A549 treated with Hydrocortisone at 1 μM for 4 hours (cell line): ENCODE data around the gene OR13C3. TPM values are rescaled to one million over a fixed set of nuclear protein-coding genes. Genes with fewer than 3 reads are reported as not detected.

Experiments
- total RNA-seq: library from RNA; stranded (reverse); fragments of 200-300 nt; extraction: Qiagen RNA extraction; gene quantifications from 5 replicates; pipeline ENCODE4 v1.2.3, GENCODE V29; 2022

OR13C3 gene
- total RNA-seq, result not detected in 5 replicates

DNA sequence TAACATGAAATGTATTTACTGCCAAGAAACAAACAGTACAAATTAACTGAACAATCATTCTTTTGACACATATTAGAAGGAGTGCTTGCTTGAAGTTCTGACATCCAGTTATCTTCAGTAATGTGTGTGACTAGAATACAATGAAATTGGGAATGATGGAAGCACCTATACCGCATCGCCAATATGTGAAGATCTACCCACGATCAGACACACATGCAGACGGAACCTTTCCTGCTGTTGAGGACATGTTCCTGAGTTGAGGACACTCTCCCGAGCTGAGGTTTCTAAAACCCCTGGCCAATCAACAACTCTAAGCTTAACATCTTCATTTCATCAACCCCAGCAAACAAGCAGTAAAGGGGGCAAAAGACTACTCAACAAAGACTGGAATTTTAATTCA lies at the start of gene OR13C3:
TSS of gene OR13C3 (minus strand) at position 101 of the 400 bp plus-strand sequence. CDS start 133 bp downstream, outside the sequence.

GRCh38 chr9:104568868-104569267 lies 32.2 kb upstream of the OR13C3 start, which contains the start of gene OR13C8:
OR13C8 (plus strand) TSS chr9:104569168; CDS start chr9:104569168, 0 bp downstream.

GRCh38 chr9:104527109-104527508 lies 9.5 kb downstream of the OR13C3 start, which contains the start of gene OR13C4:
OR13C4 (minus strand) TSS chr9:104527209; CDS start chr9:104527209, 0 bp downstream.

DNA sequence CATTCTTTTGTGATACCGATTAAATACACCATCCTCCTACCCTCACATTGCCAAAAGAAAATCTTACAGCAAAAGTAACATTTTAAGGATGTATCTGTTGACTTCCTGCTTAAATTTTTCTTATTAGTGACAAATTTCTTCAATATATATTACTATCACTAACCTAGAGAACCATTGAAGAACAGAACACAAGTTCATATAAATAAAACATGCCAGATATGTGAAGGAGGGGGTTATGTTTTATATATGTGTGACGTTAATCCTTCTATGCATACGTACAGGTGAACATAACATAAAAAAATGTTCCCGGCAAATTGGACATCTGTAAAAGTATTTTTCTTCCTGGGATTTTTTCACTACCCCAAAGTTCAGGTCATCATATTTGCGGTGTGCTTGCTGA lies 32.7 kb downstream of the OR13C3 start, which contains the start of gene OR13F1:
TSS of gene OR13F1 (plus strand) at position 301 of the 400 bp plus-strand sequence. CDS start at position 301, 0 bp downstream.

Other genes starting within 250 kb of the OR13C3 start
- not detected in 5 replicates for gene OR13F1, start 32.6 kb downstream of the OR13C3 start, total RNA-seq
- gene OR13C4, start 9.6 kb downstream of the OR13C3 start, total RNA-seq, result not detected in 5 replicates
- not detected in 5 replicates for gene OR13C8, start 32.3 kb upstream of the OR13C3 start, total RNA-seq
- gene OR13C5, start 62.6 kb upstream of the OR13C3 start, total RNA-seq, result not detected in 5 replicates
- gene OR13C2, start 68.8 kb upstream of the OR13C3 start, total RNA-seq, result not detected in 5 replicates
- gene OR13C9, start 81.3 kb upstream of the OR13C3 start, total RNA-seq, result not detected in 5 replicates
- not detected in 5 replicates for gene OR13D1, start 157.7 kb upstream of the OR13C3 start, total RNA-seq
- gene NIPSNAP3A, start 210.8 kb upstream of the OR13C3 start, total RNA-seq, result 10.4 to 14.6 TPM (median 14.1 TPM) in 5 replicates
- gene NIPSNAP3B, start 227.3 kb upstream of the OR13C3 start, total RNA-seq, result 0.42 to 0.73 TPM (median 0.59 TPM) in 5 replicates